ENCODE measurements around the gene ORC6. TPM values are rescaled to one million over a fixed set of nuclear protein-coding genes. Genes with fewer than 3 reads are reported as not detected.

ORC6 gene
- total and polyA plus RNA-seq, 10 of the 15 experiments (the other 5 are each of a cell fraction or from before 2014, with no cell fraction given) = 25.7 to 88.5 (median 49.1) TPM

DNA sequence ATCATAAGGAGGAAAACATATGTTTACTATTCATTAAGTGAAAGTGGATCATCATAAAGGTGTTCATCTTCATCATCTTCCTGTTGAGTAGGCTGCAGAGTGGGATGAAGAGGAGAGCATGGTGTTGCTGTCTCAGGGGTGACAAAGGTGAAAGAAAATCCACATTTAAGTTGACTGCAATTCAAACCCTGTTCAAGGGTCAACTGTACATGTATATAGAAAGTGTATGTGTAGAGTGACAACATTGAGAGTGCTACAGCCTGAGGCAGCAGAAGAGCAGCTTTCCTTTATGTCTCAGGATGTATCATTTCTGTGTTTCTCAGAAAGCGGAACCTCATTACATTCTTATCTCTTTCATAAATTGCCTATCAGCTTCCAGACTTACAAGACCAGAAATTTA, 17.2 kb downstream of the ORC6 start (continued):
- TF ChIP-seq, protein P1, sequence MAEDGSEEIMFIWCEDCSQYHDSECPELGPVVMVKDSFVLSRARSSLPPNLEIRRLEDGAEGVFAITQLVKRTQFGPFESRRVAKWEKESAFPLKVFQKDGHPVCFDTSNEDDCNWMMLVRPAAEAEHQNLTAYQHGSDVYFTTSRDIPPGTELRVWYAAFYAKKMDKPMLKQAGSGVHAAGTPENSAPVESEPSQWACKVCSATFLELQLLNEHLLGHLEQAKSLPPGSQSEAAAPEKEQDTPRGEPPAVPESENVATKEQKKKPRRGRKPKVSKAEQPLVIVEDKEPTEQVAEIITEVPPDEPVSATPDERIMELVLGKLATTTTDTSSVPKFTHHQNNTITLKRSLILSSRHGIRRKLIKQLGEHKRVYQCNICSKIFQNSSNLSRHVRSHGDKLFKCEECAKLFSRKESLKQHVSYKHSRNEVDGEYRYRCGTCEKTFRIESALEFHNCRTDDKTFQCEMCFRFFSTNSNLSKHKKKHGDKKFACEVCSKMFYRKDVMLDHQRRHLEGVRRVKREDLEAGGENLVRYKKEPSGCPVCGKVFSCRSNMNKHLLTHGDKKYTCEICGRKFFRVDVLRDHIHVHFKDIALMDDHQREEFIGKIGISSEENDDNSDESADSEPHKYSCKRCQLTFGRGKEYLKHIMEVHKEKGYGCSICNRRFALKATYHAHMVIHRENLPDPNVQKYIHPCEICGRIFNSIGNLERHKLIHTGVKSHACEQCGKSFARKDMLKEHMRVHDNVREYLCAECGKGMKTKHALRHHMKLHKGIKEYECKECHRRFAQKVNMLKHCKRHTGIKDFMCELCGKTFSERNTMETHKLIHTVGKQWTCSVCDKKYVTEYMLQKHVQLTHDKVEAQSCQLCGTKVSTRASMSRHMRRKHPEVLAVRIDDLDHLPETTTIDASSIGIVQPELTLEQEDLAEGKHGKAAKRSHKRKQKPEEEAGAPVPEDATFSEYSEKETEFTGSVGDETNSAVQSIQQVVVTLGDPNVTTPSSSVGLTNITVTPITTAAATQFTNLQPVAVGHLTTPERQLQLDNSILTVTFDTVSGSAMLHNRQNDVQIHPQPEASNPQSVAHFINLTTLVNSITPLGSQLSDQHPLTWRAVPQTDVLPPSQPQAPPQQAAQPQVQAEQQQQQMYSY (CRISPR knock-in tag; IDR thresholded peaks at IDR 0.05) = no peak
- TF ChIP-seq, protein P2, sequence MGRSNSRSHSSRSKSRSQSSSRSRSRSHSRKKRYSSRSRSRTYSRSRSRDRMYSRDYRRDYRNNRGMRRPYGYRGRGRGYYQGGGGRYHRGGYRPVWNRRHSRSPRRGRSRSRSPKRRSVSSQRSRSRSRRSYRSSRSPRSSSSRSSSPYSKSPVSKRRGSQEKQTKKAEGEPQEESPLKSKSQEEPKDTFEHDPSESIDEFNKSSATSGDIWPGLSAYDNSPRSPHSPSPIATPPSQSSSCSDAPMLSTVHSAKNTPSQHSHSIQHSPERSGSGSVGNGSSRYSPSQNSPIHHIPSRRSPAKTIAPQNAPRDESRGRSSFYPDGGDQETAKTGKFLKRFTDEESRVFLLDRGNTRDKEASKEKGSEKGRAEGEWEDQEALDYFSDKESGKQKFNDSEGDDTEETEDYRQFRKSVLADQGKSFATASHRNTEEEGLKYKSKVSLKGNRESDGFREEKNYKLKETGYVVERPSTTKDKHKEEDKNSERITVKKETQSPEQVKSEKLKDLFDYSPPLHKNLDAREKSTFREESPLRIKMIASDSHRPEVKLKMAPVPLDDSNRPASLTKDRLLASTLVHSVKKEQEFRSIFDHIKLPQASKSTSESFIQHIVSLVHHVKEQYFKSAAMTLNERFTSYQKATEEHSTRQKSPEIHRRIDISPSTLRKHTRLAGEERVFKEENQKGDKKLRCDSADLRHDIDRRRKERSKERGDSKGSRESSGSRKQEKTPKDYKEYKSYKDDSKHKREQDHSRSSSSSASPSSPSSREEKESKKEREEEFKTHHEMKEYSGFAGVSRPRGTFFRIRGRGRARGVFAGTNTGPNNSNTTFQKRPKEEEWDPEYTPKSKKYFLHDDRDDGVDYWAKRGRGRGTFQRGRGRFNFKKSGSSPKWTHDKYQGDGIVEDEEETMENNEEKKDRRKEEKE (IDR thresholded peaks at IDR 0.05) = no peak
- TF ChIP-seq MYC (IDR thresholded peaks at IDR 0.05; ENCODE audit: insufficient read depth, insufficient read length, insufficient replicate concordance, low read length, severe bottlenecking) (no peak), PAX8 (IDR thresholded peaks at IDR 0.05) (no peak)
- TF ChIP-seq, protein P3, sequence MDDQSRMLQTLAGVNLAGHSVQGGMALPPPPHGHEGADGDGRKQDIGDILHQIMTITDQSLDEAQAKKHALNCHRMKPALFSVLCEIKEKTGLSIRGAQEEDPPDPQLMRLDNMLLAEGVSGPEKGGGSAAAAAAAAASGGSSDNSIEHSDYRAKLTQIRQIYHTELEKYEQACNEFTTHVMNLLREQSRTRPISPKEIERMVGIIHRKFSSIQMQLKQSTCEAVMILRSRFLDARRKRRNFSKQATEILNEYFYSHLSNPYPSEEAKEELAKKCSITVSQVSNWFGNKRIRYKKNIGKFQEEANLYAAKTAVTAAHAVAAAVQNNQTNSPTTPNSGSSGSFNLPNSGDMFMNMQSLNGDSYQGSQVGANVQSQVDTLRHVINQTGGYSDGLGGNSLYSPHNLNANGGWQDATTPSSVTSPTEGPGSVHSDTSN (IDR thresholded peaks at IDR 0.05; ENCODE audit: insufficient replicate concordance, low read depth, low read length) = no peak

Data from GM12878 (cell line).